Right kidney (tissue), 9 donors: ENCODE results near the gene SREK1IP1.

Source experiments
- DNase-seq: peaks from one replicate; pipeline ENCODE4 v3.0.0-alpha.2; 2016
- long read RNA-seq, 8 donors: transcript quantifications; one replicate each; lab custom pipeline, GENCODE V29; 2026

The SREK1IP1 gene
- long read RNA-seq, donor 1, full-length matches to known transcripts = 32 of 43 reads
- long read RNA-seq, donor 1, partial matches to known transcripts = 11 of 43 reads
- long read RNA-seq, donor 1, other reads (novel, unspliced or antisense) = 0 of 43 reads
- long read RNA-seq, donor 2, full-length matches to known transcripts = 21 of 35 reads
- long read RNA-seq, donor 2, partial matches to known transcripts = 14 of 35 reads
- long read RNA-seq, donor 2, other reads (novel, unspliced or antisense) = 0 of 35 reads
- long read RNA-seq, donor 3, full-length matches to known transcripts = 16 of 55 reads
- long read RNA-seq, donor 3, partial matches to known transcripts = 39 of 55 reads
- long read RNA-seq, donor 3, other reads (novel, unspliced or antisense) = 0 of 55 reads
- long read RNA-seq, donor 4, full-length matches to known transcripts = 46 of 52 reads
- long read RNA-seq, donor 4, partial matches to known transcripts = 6 of 52 reads
- long read RNA-seq, donor 4, other reads (novel, unspliced or antisense) = 0 of 52 reads
- long read RNA-seq, donor 5, full-length matches to known transcripts = 34 of 52 reads
- long read RNA-seq, donor 5, partial matches to known transcripts = 18 of 52 reads
- long read RNA-seq, donor 5, other reads (novel, unspliced or antisense) = 0 of 52 reads
- long read RNA-seq, donor 6, full-length matches to known transcripts = 28 of 33 reads
- long read RNA-seq, donor 6, partial matches to known transcripts = 5 of 33 reads
- long read RNA-seq, donor 6, other reads (novel, unspliced or antisense) = 0 of 33 reads
- long read RNA-seq, donor 7, full-length matches to known transcripts = 35 of 46 reads
- long read RNA-seq, donor 7, partial matches to known transcripts = 11 of 46 reads
- long read RNA-seq, donor 7, other reads (novel, unspliced or antisense) = 0 of 46 reads
- long read RNA-seq, donor 8, full-length matches to known transcripts = 38 of 51 reads
- long read RNA-seq, donor 8, partial matches to known transcripts = 13 of 51 reads
- long read RNA-seq, donor 8, other reads (novel, unspliced or antisense) = 0 of 51 reads

DNA sequence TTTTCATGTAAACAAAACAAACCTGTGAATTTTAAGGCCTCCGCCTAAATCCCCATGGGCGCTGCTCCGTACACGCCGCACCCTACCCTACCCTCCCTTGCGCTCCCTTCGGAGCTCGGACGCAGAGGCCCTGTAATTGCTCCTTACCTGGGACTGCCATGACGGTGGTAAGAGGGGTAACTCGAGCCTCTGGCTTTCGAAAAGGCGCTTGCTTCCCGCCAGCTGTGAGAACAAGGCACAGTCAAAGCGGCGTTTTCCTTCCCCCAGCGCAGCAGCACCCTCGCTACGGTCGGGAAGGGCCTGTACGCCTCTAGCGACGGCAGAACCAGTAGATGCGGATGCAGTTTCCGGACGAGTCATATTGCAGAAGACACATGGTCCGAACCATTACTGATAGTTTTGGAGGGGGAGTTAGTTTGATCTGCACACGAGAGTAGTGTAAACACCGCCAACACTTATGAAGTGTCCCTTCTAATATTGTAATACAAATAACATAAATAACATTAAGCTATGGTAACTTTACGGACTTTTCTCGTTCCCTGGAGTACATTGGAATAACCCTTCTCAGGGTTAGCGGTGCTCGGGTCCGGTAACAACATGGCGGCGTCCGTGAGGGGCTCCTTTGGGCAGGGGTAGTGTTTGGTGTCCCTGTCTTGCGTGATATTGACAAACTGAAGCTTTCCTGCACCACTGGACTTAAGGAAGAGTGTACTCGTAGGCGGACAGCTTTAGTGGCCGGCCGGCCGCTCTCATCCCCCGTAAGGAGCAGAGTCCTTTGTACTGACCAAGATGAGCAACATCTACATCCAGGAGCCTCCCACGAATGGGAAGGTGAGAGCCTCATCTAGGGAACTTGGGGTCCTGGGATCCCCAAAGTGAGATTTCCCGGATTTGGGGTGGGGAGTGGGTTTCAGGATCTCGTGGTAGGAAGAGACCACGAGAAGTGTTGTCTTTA is at the start of gene SREK1IP1, which contains the start of gene CWC27:
Gene SREK1IP1 (minus strand): TSS at position 334 of the 955 bp plus-strand sequence. CDS start 174 bp downstream, at position 160.
Gene CWC27 (plus strand): TSS at position 573 of the 955 bp plus-strand sequence. CDS start 217 bp downstream, at position 790.
- peak; percentile 93 for DNase-seq

DNA sequence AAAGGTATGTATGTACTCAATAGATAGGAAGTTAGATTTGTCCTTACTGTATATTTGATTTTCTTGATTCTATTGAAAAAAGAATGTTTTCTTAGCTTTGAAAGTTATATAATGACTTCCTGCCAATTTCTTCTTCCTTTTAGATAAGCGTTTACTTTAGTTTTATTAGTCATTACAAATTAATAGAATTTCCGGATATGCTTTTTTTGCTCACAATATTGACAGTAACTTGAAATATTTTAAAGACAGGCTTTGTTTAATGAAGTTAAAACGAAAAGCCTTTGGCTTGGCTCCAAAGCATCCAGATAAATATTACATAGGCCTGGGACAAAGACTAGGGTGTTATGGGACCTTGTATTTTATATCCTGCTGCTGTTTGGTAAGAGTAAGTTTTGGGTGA is 49.8 kb upstream of the SREK1IP1 start:
- DNase-seq = no peak

GRCh38 chr5:64814073-64814472 is 45.6 kb upstream of the SREK1IP1 start:
- DNase-seq = no peak

GRCh38 chr5:64811050-64811640 is 42.7 kb upstream of the SREK1IP1 start:
- peak; percentile 2 for DNase-seq

DNA sequence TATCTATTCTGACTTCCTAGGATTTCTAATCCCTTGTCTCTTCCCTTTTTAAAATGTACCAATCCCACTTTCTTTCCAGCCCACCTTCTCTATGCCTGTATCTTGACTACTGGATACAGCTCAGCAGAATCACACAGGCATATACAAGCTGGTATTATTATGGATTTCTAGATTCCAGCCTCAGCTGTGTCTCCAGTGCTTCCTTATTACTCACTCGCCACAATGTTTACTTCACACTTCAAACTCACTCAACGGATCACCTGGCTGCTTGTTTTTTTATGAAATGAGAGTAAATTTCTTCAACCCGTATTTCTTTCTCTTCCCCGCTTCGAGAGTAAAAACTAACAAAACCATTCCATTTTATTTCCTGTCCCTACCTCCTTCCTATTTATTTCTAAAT is 39.0 kb upstream of the SREK1IP1 start:
- no peak for DNase-seq

GRCh38 chr5:64806537-64806936 is 38.0 kb upstream of the SREK1IP1 start:
- no peak for DNase-seq

DNA sequence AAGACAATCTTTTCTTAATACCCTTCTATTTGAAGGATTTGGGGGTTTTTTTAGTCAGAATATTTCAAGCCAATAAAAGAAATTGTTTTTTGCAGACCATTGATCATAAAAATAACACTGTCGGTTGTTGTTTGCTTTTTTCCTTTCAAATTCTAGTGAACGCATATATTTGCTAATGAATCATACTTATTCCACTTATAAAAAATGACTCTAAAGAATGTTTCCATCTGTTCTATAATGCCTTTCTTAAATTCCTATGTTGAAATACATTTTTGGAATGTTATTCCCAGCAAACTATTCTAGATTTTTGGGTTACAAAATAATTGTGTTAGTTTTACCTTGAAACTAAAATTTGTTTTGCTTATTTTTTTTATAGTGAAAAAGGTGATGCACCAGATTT is 32.4 kb upstream of the SREK1IP1 start:
- DNase-seq = no peak

DNA sequence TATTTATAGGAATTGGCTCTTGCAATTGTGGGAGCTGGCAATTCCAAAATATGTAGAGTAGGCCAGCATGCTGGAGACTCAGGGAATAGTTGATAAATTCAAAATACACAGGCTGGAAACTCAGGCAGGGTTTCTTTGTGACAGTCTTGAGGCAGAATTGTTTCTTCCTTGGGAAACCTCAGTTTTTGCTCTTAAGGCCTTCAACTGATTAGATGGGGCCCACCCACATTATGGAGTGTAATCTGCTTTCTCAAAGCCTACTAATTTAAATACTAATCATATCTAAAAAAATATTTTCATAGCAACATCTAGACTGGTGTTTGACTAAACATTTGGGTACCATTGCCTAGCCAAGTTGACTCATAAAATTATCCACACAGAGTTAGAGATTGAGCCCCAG is 27.8 kb upstream of the SREK1IP1 start:
- no peak for DNase-seq

GRCh38 chr5:64794053-64794770 is 25.7 kb upstream of the SREK1IP1 start:
- DNase-seq = no peak

- DNase-seq = no peak
These were observed 24.0 kb upstream of the SREK1IP1 start for GRCh38 chr5:64792469-64792868.

- DNase-seq = no peak
These were observed 21.7 kb upstream of the SREK1IP1 start for GRCh38 chr5:64790210-64790609.

- DNase-seq = no peak
These were observed 21.0 kb upstream of the SREK1IP1 start for GRCh38 chr5:64789457-64789856.

DNA sequence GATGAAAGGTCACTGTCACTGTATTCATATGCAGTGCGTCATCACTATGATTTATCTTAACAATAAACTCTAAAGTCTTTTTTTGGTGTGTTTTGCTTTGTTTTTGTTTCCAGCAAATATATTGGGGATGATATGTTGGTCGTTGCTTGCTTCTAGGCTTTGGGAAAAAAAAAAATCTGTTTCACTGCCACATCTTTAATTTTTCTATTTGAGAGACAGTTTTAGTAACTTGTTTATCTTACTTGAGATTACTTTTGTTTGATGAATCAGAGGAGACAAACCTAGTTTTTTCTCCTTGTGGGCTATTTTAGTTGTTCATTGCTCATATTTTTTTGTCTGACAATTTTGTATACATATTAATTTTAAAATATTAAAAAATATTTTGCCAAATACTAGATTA is 19.7 kb upstream of the SREK1IP1 start:
- no peak for DNase-seq

- DNase-seq = no peak
These were observed 17.9 kb upstream of the SREK1IP1 start for GRCh38 chr5:64786372-64786771.

DNA sequence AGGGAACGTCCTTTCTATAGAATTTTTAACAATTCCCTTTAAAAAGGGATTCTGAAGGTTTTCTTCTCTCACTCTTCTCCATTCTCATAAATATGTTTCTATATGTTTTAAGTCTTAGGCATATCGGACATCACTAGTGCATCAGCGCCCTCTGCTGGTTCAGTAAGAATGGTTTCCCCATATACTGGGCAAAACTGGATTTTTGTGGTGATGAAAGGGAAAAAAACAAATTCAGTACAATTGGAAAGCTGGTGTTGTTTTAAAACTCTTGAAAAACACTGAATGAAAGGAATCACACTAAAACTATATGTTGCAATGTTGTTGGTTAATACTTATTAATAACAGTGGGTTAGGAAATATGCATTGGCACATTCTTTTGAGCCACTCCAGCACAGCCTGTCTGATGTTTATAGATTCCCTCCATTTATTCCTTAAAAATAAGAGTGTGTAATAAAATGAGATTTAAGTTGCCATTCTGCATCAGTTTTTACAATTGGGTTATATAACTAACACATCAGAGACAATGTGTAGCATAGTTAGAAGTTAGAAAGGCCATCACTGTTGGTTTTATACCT is 16.0 kb upstream of the SREK1IP1 start:
- DNase-seq = peak; percentile 25

DNA sequence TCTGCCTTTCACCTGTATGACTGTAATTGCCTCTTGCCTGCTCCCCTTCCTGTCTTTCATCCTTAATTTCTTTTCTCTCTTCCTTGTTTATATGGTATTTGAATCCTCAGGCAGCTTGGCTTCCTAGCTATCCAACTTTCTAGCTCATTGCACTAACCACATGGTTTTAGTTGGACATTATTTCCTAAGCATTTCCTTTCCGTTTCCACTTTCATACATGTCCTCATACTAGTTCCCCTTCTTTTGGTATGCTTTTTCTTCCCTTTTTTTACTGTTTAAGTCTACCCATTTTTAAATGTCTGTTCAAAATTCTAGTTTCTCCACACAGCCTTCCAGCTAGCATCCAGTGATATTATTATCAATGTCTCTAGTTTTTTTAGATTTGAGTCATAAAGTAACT is 6.8 kb upstream of the SREK1IP1 start:
- no peak for DNase-seq

- no peak for DNase-seq
These were observed 5.0 kb upstream of the SREK1IP1 start for GRCh38 chr5:64773533-64773932.

GRCh38 chr5:64771736-64772135 is 3.2 kb upstream of the SREK1IP1 start:
- DNase-seq = no peak

DNA sequence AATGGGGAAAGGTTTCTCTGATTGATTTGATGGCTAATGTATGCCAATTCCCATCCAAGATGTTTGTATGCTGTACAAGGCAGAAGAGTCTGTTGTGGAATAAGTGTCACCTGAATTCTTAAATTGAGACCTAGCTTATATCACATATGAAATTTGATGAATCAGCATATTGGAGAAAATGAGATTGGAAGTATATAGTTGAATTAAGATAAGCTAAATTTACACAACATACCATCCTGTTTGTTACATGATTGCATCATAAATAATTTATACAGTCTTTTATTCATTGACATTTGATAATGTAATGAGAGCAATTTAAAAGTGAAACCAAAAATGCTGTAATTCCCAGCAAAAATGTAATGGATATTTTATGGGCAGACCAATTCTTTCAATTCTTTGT is 1.4 kb upstream of the SREK1IP1 start:
- no peak for DNase-seq

DNA sequence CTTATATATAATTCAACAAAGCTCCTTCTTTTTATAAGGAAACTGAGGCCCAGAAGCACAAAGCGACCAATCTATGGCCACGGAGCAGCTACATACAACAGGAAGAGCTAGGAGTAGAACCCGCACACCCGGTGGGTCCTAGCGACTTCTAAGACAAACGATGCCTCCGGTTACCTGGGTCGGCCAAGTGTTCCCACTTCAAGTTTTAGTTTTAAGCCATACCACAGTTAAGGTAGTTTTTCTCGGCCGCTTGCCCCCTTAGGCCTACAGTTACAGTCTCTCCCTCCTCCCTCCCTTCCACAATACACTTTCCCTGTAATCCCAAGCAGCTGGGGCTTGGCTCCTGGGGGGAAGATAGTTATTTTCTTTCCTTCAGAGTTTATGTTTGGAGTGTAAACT is 533 bp downstream of the SREK1IP1 start:
- DNase-seq = no peak
